IMR-90 (cell line): ENCODE measurements around the gene FOXO4. TPM values are rescaled to one million over a fixed set of nuclear protein-coding genes. Genes with fewer than 3 reads are reported as not detected.

Source experiments
- ATAC-seq: fragments of 200-7000 bp; cut with Tn5 transposase; 2 replicates; pipeline ENCODE4 v1.9.1; 2020; ENCODE audit warnings: low read depth, mild to moderate bottlenecking, moderate library complexity
- BruUV-seq: library from RNA; stranded (reverse); fragments of 400-500 nt; replicated peaks from 2 replicates; lab custom pipeline; 2021; lab: Mats Ljungman, UMichigan
- CTCF ChIA-PET: fragments of 300-600 bp; formaldehyde crosslinking; extraction: SDS; loops from one replicate; lab custom pipeline; 2021; ENCODE audit warnings: antibody characterized with exemption; lab: Yijun Ruan, JAX
- POLR2A ChIA-PET: fragments of 300-600 bp; sonication (Branson Sonifier 250); formaldehyde crosslinking; loops from one replicate; lab custom pipeline; 2022; ENCODE audit warnings: antibody characterized with exemption; ENCODE audit not compliant: unreplicated experiment; lab: Charles Lee
- DNase-seq: peaks from one replicate; pipeline ENCODE4 v3.0.0; 2013
- H2AFZ ChIP-seq: replicated peaks from 2 replicates; pipeline ENCODE3; 2013; ENCODE audit warnings: low read length, mild to moderate bottlenecking; ENCODE audit not compliant: poor library complexity
- H2AK5ac ChIP-seq: 2 replicates; pipeline ENCODE4 v1.6.1; 2013; ENCODE audit warnings: low read depth, low read length, inconsistent platforms
- H2AK9ac ChIP-seq: replicated peaks from 2 replicates; pipeline ENCODE3; 2013; ENCODE audit warnings: mild to moderate bottlenecking, low read depth, low read length, moderate library complexity; ENCODE audit not compliant: poor library complexity
- H2BK120ac ChIP-seq: 2 replicates; pipeline ENCODE4 v1.6.1; 2013; ENCODE audit warnings: low read depth, low read length, inconsistent platforms
- H2BK15ac ChIP-seq: 3 replicates; pipeline ENCODE4 v1.6.1; 2013; ENCODE audit warnings: low read depth, low read length, inconsistent platforms
- H2BK20ac ChIP-seq: 2 replicates; pipeline ENCODE4 v1.6.1; 2013; ENCODE audit warnings: low read depth, mild to moderate bottlenecking, inconsistent platforms, low read length, moderate library complexity
- H2BK5ac ChIP-seq: 2 replicates; pipeline ENCODE4 v1.6.1; 2013; ENCODE audit warnings: mild to moderate bottlenecking, low read depth, low read length, inconsistent platforms; ENCODE audit not compliant: poor library complexity, severe bottlenecking
- H3K14ac ChIP-seq: replicated peaks from 2 replicates; pipeline ENCODE4 v1.6.1; 2013; ENCODE audit warnings: low read depth, low read length, inconsistent platforms
- H3K18ac ChIP-seq: 2 replicates; pipeline ENCODE4 v1.6.1; 2013; ENCODE audit warnings: low read depth, low read length, control low read depth
- H3K23ac ChIP-seq: 2 replicates; pipeline ENCODE4 v1.6.1; 2013; ENCODE audit warnings: low read depth, low read length, inconsistent platforms
- H3K27ac ChIP-seq: 2 replicates; pipeline ENCODE4 v1.5.1; 2013; ENCODE audit warnings: mild to moderate bottlenecking, control low read depth, low read length; ENCODE audit not compliant: insufficient read depth
- H3K27me3 ChIP-seq: 2 replicates; pipeline ENCODE4 v1.6.1; 2013; ENCODE audit warnings: low read length; ENCODE audit not compliant: control insufficient read depth, insufficient read depth
- H3K36me3 ChIP-seq: 2 replicates; pipeline ENCODE4 v1.6.1; 2013; ENCODE audit warnings: low read length, mixed read lengths; ENCODE audit not compliant: control insufficient read depth, insufficient read depth
- H3K4ac ChIP-seq: 2 replicates; pipeline ENCODE4 v1.6.1; 2013; ENCODE audit warnings: low read depth, low read length, inconsistent platforms
- H3K4me1 ChIP-seq: 2 replicates; pipeline ENCODE4 v1.6.1; 2013; ENCODE audit warnings: low read length, mixed read lengths; ENCODE audit not compliant: control insufficient read depth, insufficient read depth
- H3K4me2 ChIP-seq: 2 replicates; pipeline ENCODE4 v1.6.1; 2013; ENCODE audit warnings: low read depth, mild to moderate bottlenecking, control low read depth, low read length, moderate library complexity
- H3K4me3 ChIP-seq: 2 replicates; pipeline ENCODE4 v1.5.1; 2013; ENCODE audit warnings: low read depth, mild to moderate bottlenecking, control low read depth, low read length, moderate library complexity; ENCODE audit not compliant: insufficient read depth
- H3K56ac ChIP-seq: 2 replicates; pipeline ENCODE4 v1.6.1; 2013; ENCODE audit warnings: low read length, inconsistent platforms; ENCODE audit not compliant: insufficient read depth; ENCODE audit errors: extremely low read depth
- H3K79me1 ChIP-seq, 2 experiments: 2 replicates each; pipeline ENCODE4 v1.6.1; 2013; ENCODE audit warnings: low read length in 2 of 2, inconsistent platforms in 1 of 2, low read depth in 1 of 2
- H3K9ac ChIP-seq: 2 replicates; pipeline ENCODE4 v1.6.1; 2013; ENCODE audit warnings: low read depth, low read length, control low read depth
- H3K9me1 ChIP-seq: 2 replicates; pipeline ENCODE4 v1.6.1; 2013; ENCODE audit warnings: low read length, inconsistent platforms; ENCODE audit not compliant: insufficient read depth
- H3K9me3 ChIP-seq: 2 replicates; pipeline ENCODE4 v1.6.1; 2013; ENCODE audit warnings: low read length; ENCODE audit not compliant: control insufficient read depth, insufficient read depth
- H4K20me1 ChIP-seq: 2 replicates; pipeline ENCODE4 v1.6.1; 2013; ENCODE audit warnings: low read length, inconsistent platforms; ENCODE audit not compliant: insufficient read depth
- H4K5ac ChIP-seq: 2 replicates; pipeline ENCODE4 v1.6.1; 2013; ENCODE audit warnings: mild to moderate bottlenecking, low read depth, low read length, control low read depth
- H4K8ac ChIP-seq, 2 experiments: 2 replicates each; pipeline ENCODE4 v1.6.1; 2013; ENCODE audit warnings: low read depth in 2 of 2, low read length in 2 of 2, control low read depth in 1 of 2, inconsistent platforms in 1 of 2
- H4K91ac ChIP-seq: 2 replicates; pipeline ENCODE4 v1.6.1; 2013; ENCODE audit warnings: low read depth, low read length, inconsistent platforms; ENCODE audit not compliant: insufficient read depth
- BHLHE40 ChIP-seq: fragments of 150-350 bp; IDR thresholded peaks from 2 replicates; pipeline ENCODE4 v1.6.1; 2016; ENCODE audit warnings: mild to moderate bottlenecking, low read depth, low read length
- CEBPB ChIP-seq: IDR thresholded peaks from 2 replicates; pipeline ENCODE4 v1.6.1; 2012; ENCODE audit warnings: low read depth, low read length, improper control_type of control experiment
- FOS ChIP-seq: fragments of 150-350 bp; IDR thresholded peaks from 2 replicates; pipeline ENCODE4 v1.6.1; 2016; ENCODE audit warnings: low read depth, low read length
- MAFK ChIP-seq: IDR thresholded peaks from 2 replicates; pipeline ENCODE4 v1.6.1; 2012; ENCODE audit warnings: low read depth, low read length, improper control_type of control experiment
- MAZ ChIP-seq: IDR thresholded peaks from 2 replicates; pipeline ENCODE4 v1.6.1; 2012; ENCODE audit warnings: low read depth, mild to moderate bottlenecking, low read length, improper control_type of control experiment, moderate library complexity, borderline replicate concordance
- MXI1 ChIP-seq: IDR thresholded peaks from 2 replicates; pipeline ENCODE4 v1.6.1; 2012; ENCODE audit warnings: low read depth, mild to moderate bottlenecking, low read length, moderate library complexity, borderline replicate concordance
- POLR2A ChIP-seq: IDR thresholded peaks from 2 replicates; pipeline ENCODE4 v1.6.1; 2012; ENCODE audit warnings: mild to moderate bottlenecking, low read depth, low read length
- RAD21 ChIP-seq: IDR thresholded peaks from 2 replicates; pipeline ENCODE4 v1.6.1; 2012; ENCODE audit warnings: low read length, improper control_type of control experiment
- RCOR1 ChIP-seq: IDR thresholded peaks from 2 replicates; pipeline ENCODE4 v1.6.1; 2012; ENCODE audit warnings: mild to moderate bottlenecking, low read length, improper control_type of control experiment; ENCODE audit not compliant: insufficient replicate concordance
- RFX5 ChIP-seq: IDR thresholded peaks from 2 replicates; pipeline ENCODE4 v1.8.0; 2012; ENCODE audit warnings: low read depth, mild to moderate bottlenecking, low read length, moderate library complexity
- WGBS, 2 experiments: methylation state at CpG; one replicate each; pipeline versions ENCODE4 v1.1.5 to v1.1.7; 2013; ENCODE audit warnings: missing lambda C conversion rate in 2 of 2; ENCODE audit not compliant: insufficient read length in 1 of 2; ENCODE audit errors: extremely low coverage in 2 of 2; 5-methylcytosine and 5-hydroxymethylcytosine counted together
- dilution Hi-C: fragments of 300-500 bp; cut with HindIII; formaldehyde crosslinking; loops from one replicate; pipeline ENCODE4 v1.14.3; 2018; ENCODE audit warnings: low sequenced_read_pairs; ENCODE audit not compliant: unreplicated experiment
- in situ Hi-C: fragments of 300-500 bp; cut with MboI; formaldehyde crosslinking; loops from 3 replicates; pipeline ENCODE4 v1.14.3; 2019; ENCODE audit warnings: low sequenced_read_pairs, inconsistent platforms, mixed read lengths
- intact Hi-C: fragments of 100-400 bp; cut with micrococcal nuclease; formaldehyde crosslinking; loops from 2 replicates; pipeline ENCODE4 v1.10.0; 2022
- polyA plus RNA-seq, 3 experiments: library from polyadenylated mRNA; depleted of rRNA; stranded (reverse); fragments of >200 nt; gene quantifications; 2 replicates each; pipeline ENCODE4 v1.2.3, GENCODE V29; 2012; ENCODE audit warnings: low replicate concordance in 1 of 3
- total RNA-seq: library from RNA; depleted of rRNA; stranded (reverse); fragments of >200 nt; gene quantifications from 2 replicates; pipeline ENCODE4 v1.2.3, GENCODE V29; 2012
- TF ChIP-seq, protein P1 (sequence below): conservative IDR thresholded peaks from 2 replicates; pipeline ENCODE4 v1.5.1; 2012; ENCODE audit warnings: mild to moderate bottlenecking, low read depth, low read length, improper control_type of control experiment
- TF ChIP-seq, protein P2 (sequence below): fragments of 150-350 bp; IDR thresholded peaks from 2 replicates; pipeline ENCODE4 v1.6.1; 2017; ENCODE audit warnings: mild to moderate bottlenecking, antibody characterized with exemption, low read length, low read depth
- TF ChIP-seq, protein P3 (sequence below): fragments of 150-350 bp; IDR thresholded peaks from 2 replicates; pipeline ENCODE4 v1.6.1; 2016; ENCODE audit warnings: low read depth, mild to moderate bottlenecking, low read length, moderate library complexity, borderline replicate concordance

Gene FOXO4
- total and polyA plus RNA-seq, 2 of the 4 experiments (the other 2 are of a cell fraction), result 2.0 to 2.6 TPM

DNA sequence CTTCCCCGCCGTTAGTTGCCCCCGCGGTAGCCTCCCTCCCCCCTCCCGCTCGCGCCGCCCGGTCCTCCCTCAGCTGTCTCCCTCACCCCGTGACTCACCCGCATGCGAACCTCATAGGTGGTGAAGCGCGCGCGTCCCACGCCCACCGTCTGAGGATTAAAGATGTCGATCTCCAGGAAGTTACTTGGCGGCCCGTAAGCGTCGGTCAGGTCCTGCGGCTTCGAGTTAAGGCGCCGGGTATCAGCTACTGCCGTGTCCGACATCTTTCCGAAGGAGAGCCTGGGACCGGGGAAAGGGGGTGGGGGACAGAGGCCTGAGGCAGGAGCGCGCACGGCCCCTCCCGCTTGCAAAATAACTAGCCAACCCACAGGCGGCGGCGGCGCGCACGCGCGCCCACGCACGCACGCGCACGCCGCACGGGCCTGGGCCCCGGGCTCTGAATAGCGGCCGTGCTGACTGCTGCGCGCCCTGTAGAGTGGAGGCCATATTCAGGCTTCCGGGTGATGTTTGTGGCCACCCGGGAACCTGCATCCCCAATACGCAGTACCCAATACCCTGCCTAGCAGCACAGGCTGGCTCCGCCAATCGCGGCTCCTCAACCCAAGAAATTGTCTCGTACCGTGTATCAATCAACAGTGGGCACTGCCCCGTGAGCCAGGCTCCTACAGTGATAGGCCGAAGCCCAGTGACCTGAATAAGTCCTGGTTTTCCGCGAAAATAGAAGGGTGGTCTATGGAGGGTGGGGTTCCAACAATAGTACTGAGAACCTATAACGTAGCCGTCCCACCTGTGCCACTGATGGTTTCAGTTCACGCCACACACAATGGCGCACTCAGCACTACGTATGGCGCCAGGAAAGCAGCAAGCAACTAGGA is 27.4 kb upstream of the FOXO4 start, which contains the start of gene SNX12:
Gene SNX12 (minus strand): TSS at position 291 of the 875 bp plus-strand sequence. CDS start 28 bp downstream, at position 263.
- Histone ChIP-seq H3K36me3 (peaks cover 2% of the 10 kb centered on the region; the same call in 1 of the 2 replicates), H4K8ac (peak within 1 kb of the TSS; percentile 89 to 97), H3K4ac (peak within 1 kb of the TSS; percentile 64), H3K56ac (peak within 1 kb of the TSS; percentile 72), H3K79me1 (no peaks in the 10 kb centered on the region), H3K27ac (peak within 1 kb of the TSS; percentile 91), H2AK5ac (peak within 1 kb of the TSS; percentile 10; the same call in 1 of the 2 replicates), H2BK20ac (no peak within 1 kb of the TSS), H3K9ac (peak within 1 kb of the TSS; percentile 75), H3K4me1 (no peaks in the 10 kb centered on the region), H3K4me3 (peak within 1 kb of the TSS; percentile 85), H4K20me1 (no peaks in the 10 kb centered on the region), H2AK9ac (peak within 1 kb of the TSS; percentile 66), H2BK5ac (peak within 1 kb of the TSS; percentile 86), H2BK120ac (peak within 1 kb of the TSS; percentile 43; the same call in 1 of the 2 replicates), H3K23ac (peak within 1 kb of the TSS; percentile 88), H3K9me1 (no peaks in the 10 kb centered on the region), H4K91ac (peak within 1 kb of the TSS; percentile 60), H3K14ac (peak within 1 kb of the TSS; percentile 86), H2AFZ (peak within 1 kb of the TSS; percentile 90), H3K18ac (peak within 1 kb of the TSS; percentile 40), H4K5ac (peak within 1 kb of the TSS; percentile 91), H2BK15ac (peak within 1 kb of the TSS; percentile 42; the same call in 1 of the 3 replicates), H3K27me3 (peaks cover 1% of the 10 kb centered on the region), H3K9me3 (no peaks in the 10 kb centered on the region), H3K4me2 (peak within 1 kb of the TSS; percentile 89)
- intact Hi-C loops (loop anchor here (2.0 to 5.0 kb wide), 2 partner anchors 29 to 59 kb away; no protein-coding TSS in a partner anchor), in situ Hi-C loops (no loop called here), dilution Hi-C loops (no loop called here)
- WGBS, 2 experiments, result 75% methylated on average over 4 of the region's 73 CpGs; no CpG with 5 or more reads in 1 of the 2 experiments
- POLR2A ChIA-PET, result interaction anchor here (0.6 kb wide), 1 partner anchor 268 kb away, joined by 5 read pairs; no protein-coding TSS in a partner anchor
- peak; percentile 94 for DNase-seq
- peak; percentile 99 for ATAC-seq
- BruUV-seq, result no TSS peak
- CTCF ChIA-PET, result no interaction called here
- TF ChIP-seq MAFK, result no peak
- TF ChIP-seq RAD21, result no peak
- TF ChIP-seq FOS, result peak; percentile 100
- peak; percentile 73 for TF ChIP-seq MAZ
- TF ChIP-seq MXI1, result no peak
- TF ChIP-seq CEBPB, result peak; percentile 48; the same call in 1 of the 2 replicates
- peak; percentile 34; the same call in 1 of the 2 replicates for TF ChIP-seq POLR2A
- TF ChIP-seq, protein P1, sequence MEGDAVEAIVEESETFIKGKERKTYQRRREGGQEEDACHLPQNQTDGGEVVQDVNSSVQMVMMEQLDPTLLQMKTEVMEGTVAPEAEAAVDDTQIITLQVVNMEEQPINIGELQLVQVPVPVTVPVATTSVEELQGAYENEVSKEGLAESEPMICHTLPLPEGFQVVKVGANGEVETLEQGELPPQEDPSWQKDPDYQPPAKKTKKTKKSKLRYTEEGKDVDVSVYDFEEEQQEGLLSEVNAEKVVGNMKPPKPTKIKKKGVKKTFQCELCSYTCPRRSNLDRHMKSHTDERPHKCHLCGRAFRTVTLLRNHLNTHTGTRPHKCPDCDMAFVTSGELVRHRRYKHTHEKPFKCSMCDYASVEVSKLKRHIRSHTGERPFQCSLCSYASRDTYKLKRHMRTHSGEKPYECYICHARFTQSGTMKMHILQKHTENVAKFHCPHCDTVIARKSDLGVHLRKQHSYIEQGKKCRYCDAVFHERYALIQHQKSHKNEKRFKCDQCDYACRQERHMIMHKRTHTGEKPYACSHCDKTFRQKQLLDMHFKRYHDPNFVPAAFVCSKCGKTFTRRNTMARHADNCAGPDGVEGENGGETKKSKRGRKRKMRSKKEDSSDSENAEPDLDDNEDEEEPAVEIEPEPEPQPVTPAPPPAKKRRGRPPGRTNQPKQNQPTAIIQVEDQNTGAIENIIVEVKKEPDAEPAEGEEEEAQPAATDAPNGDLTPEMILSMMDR, result no peak
- TF ChIP-seq, protein P2, sequence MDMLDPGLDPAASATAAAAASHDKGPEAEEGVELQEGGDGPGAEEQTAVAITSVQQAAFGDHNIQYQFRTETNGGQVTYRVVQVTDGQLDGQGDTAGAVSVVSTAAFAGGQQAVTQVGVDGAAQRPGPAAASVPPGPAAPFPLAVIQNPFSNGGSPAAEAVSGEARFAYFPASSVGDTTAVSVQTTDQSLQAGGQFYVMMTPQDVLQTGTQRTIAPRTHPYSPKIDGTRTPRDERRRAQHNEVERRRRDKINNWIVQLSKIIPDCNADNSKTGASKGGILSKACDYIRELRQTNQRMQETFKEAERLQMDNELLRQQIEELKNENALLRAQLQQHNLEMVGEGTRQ, result peak; percentile 39; the same call in 1 of the 2 replicates
- peak; percentile 94 for TF ChIP-seq BHLHE40
- TF ChIP-seq RFX5, result peak; percentile 75
- TF ChIP-seq, protein P3, sequence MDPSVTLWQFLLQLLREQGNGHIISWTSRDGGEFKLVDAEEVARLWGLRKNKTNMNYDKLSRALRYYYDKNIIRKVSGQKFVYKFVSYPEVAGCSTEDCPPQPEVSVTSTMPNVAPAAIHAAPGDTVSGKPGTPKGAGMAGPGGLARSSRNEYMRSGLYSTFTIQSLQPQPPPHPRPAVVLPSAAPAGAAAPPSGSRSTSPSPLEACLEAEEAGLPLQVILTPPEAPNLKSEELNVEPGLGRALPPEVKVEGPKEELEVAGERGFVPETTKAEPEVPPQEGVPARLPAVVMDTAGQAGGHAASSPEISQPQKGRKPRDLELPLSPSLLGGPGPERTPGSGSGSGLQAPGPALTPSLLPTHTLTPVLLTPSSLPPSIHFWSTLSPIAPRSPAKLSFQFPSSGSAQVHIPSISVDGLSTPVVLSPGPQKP, result 0 out of 2 replicates have a peak, but pooled peaks have one; percentile 60
- no peak for TF ChIP-seq RCOR1
